Naive thymus-derived CD4-positive, alpha-beta T cell (primary cell): ENCODE results near the gene SLC10A1. TPM values are rescaled to one million over a fixed set of nuclear protein-coding genes. Genes with fewer than 3 reads are reported as not detected.
A peak's percentile ranks its signal among the peaks of the same experiment; 100 is the strongest.

Experiments
- ATAC-seq: fragments of 150-1000 bp; cut with Tn5 transposase; 2 replicates; pipeline ENCODE4 v1.10.0; 2021; ENCODE audit warnings: mild to moderate bottlenecking, moderate library complexity
- CTCF ChIA-PET: fragments of 350-600 bp; sonication (Branson Sonifier 250); formaldehyde crosslinking; loops from one replicate; lab custom pipeline; 2021; ENCODE audit warnings: antibody characterized with exemption; lab: Charles Lee
- POLR2A ChIA-PET: fragments of 350-600 bp; sonication (Branson Sonifier 250); formaldehyde crosslinking; loops from one replicate; lab custom pipeline; 2021; ENCODE audit warnings: antibody characterized with exemption, inconsistent platforms; lab: Charles Lee
- DNase-seq, 9 donors: peaks; one replicate each; pipeline versions ENCODE4 v3.0.0 to v3.0.0-alpha.2; 2020 to 2022; ENCODE audit warnings: mixed read lengths in 1 of 9
- H3K27ac ChIP-seq: one replicate; pipeline ENCODE4 v1.7.0; 2013; ENCODE audit warnings: mild to moderate bottlenecking, low read depth, low read length, moderate library complexity
- H3K27me3 ChIP-seq, 2 donors: one replicate each; pipeline ENCODE4 v1.7.0; 2013; ENCODE audit warnings: low read length in 2 of 2, mild to moderate bottlenecking in 2 of 2, moderate library complexity in 2 of 2; ENCODE audit not compliant: control insufficient read depth in 2 of 2, insufficient read depth in 2 of 2
- H3K36me3 ChIP-seq, 3 experiments: 1 replicate in 2 of 3; 2 replicates in 1 of 3; pipeline ENCODE4 v1.7.0; 2013; ENCODE audit warnings: low read length in 3 of 3, mild to moderate bottlenecking in 3 of 3, moderate library complexity in 1 of 3; ENCODE audit not compliant: insufficient read depth in 3 of 3, control insufficient read depth in 2 of 3
- H3K4me1 ChIP-seq, 2 donors: one replicate each; pipeline ENCODE4 v1.7.0; 2013; ENCODE audit warnings: low read length in 2 of 2, mild to moderate bottlenecking in 2 of 2, moderate library complexity in 1 of 2; ENCODE audit not compliant: control insufficient read depth in 2 of 2, insufficient read depth in 2 of 2
- H3K4me3 ChIP-seq: 2 replicates; pipeline ENCODE4 v1.7.0; 2013; ENCODE audit warnings: mild to moderate bottlenecking, low read length
- H3K9me3 ChIP-seq, 3 experiments: 1 replicate in 2 of 3; 2 replicates in 1 of 3; pipeline ENCODE4 v1.7.0; 2013; ENCODE audit warnings: low read length in 3 of 3; ENCODE audit not compliant: control insufficient read depth in 2 of 3
- H3K27ac Mint-ChIP-seq, 9 donors: one replicate each; pipeline ENCODE4 v1.8.0; 2020 to 2022; ENCODE audit warnings: mixed read lengths in 9 of 9, mild to moderate bottlenecking in 8 of 9, moderate library complexity in 5 of 9, inconsistent platforms in 2 of 9
- H3K27me3 Mint-ChIP-seq, 5 donors: one replicate each; pipeline ENCODE4 v1.8.0; 2021 to 2022; ENCODE audit warnings: mixed read lengths in 5 of 5, mild to moderate bottlenecking in 1 of 5
- H3K36me3 Mint-ChIP-seq, 5 donors: one replicate each; pipeline ENCODE4 v1.8.0; 2020 to 2022; ENCODE audit warnings: mixed read lengths in 5 of 5, mild to moderate bottlenecking in 3 of 5, inconsistent platforms in 1 of 5
- H3K4me1 Mint-ChIP-seq, 7 donors: one replicate each; pipeline ENCODE4 v1.8.0; 2020 to 2022; ENCODE audit warnings: mixed read lengths in 7 of 7, mild to moderate bottlenecking in 3 of 7, inconsistent platforms in 1 of 7
- H3K4me3 Mint-ChIP-seq, 10 donors: one replicate each; pipeline ENCODE4 v1.8.0; 2020 to 2022; ENCODE audit warnings: mild to moderate bottlenecking in 10 of 10, mixed read lengths in 10 of 10, moderate library complexity in 6 of 10, inconsistent platforms in 2 of 10
- H3K9me3 Mint-ChIP-seq, 11 donors: one replicate each; pipeline ENCODE4 v1.8.0; 2020 to 2022; ENCODE audit warnings: mixed read lengths in 11 of 11, mild to moderate bottlenecking in 4 of 11, inconsistent platforms in 1 of 11, moderate library complexity in 1 of 11
- intact Hi-C, 2 donors: fragments of 100-400 bp; cut with micrococcal nuclease; formaldehyde crosslinking; loops; one replicate each; pipeline ENCODE4 v1.15.1; 2023
- polyA plus RNA-seq, 2 donors: library from polyadenylated mRNA; unstranded; fragments of 300-500 nt; fragmentation: Illumina TruSeq; gene quantifications; one replicate each; pipeline ENCODE4 v1.2.3, GENCODE V29; 2021
- total RNA-seq, 6 experiments: library from RNA in 5 of 6; stranded (reverse) in 5 of 6; gene quantifications; 1 replicate in 5 of 6; 2 replicates in 1 of 6; pipeline ENCODE4 v1.2.3 and lab custom pipeline; 2021 to 2026

Gene SLC10A1
- total and polyA plus RNA-seq, 7 experiments from 2014 or later: 0.14 TPM; not detected in 6

- POLR2A ChIA-PET: no interaction called here
- no peaks in the 10 kb centered on the region for H3K4me1 ChIP-seq
- Mint-ChIP-seq H3K9me3 (peaks cover 0 to 3% (median 0%) of the 10 kb centered on the region in 11 donors), H3K36me3 (no peaks in the 10 kb centered on the region), H3K27ac (no peak overlapping the region), H3K4me3 (no peak overlapping the region), H3K27me3 (peaks cover 0 to 15% (median 0%) of the 10 kb centered on the region in 5 donors), H3K4me1 (no peaks in the 10 kb centered on the region)
- H3K9me3 ChIP-seq: no peaks in the 10 kb centered on the region
- no peak overlapping the region for H3K4me3 ChIP-seq
- no peaks in the 10 kb centered on the region for H3K36me3 ChIP-seq
- DNase-seq: no peak
- no peaks in the 10 kb centered on the region for H3K27me3 ChIP-seq
- intact Hi-C loops: loop anchor here in 1 of 2 donors (10.0 kb wide), 3 partner anchors 77 to 903 kb away; no protein-coding TSS in a partner anchor
- ATAC-seq: no peak
- CTCF ChIA-PET: no interaction called here
- H3K27ac ChIP-seq: no peak overlapping the region
Measured at GRCh38 chr14:69811868-69812252, 14.8 kb upstream of the SLC10A1 start.

- ChIA-PET POLR2A (no interaction called here), CTCF (no interaction called here)
- no peak overlapping the region for H3K4me3 Mint-ChIP-seq
- Histone ChIP-seq H3K27ac (no peak overlapping the region), H3K9me3 (no peaks in the 10 kb centered on the region), H3K4me3 (no peak overlapping the region), H3K36me3 (no peaks in the 10 kb centered on the region), H3K27me3 (no peaks in the 10 kb centered on the region), H3K4me1 (no peaks in the 10 kb centered on the region)
- no peak for DNase-seq
- H3K27ac Mint-ChIP-seq: no peak overlapping the region
- H3K27me3 Mint-ChIP-seq: peaks cover 0 to 16% (median 0%) of the 10 kb centered on the region in 5 donors
- intact Hi-C loops: loop anchor here in 1 of 2 donors (10.0 kb wide), 3 partner anchors 77 to 903 kb away; no protein-coding TSS in a partner anchor
- ATAC-seq: no peak
- no peaks in the 10 kb centered on the region for H3K36me3 Mint-ChIP-seq
- peaks cover 0 to 3% (median 0%) of the 10 kb centered on the region in 11 donors for H3K9me3 Mint-ChIP-seq
- no peaks in the 10 kb centered on the region for H3K4me1 Mint-ChIP-seq
Measured at GRCh38 chr14:69811227-69811867, 14.3 kb upstream of the SLC10A1 start.

- no peaks in the 10 kb centered on the region for H3K36me3 Mint-ChIP-seq
- no peak overlapping the region for H3K27ac ChIP-seq
- ATAC-seq (no peak), DNase-seq (no peak)
- no peak overlapping the region for H3K4me3 ChIP-seq
- H3K9me3 ChIP-seq: no peaks in the 10 kb centered on the region
- no peaks in the 10 kb centered on the region for H3K4me1 Mint-ChIP-seq
- H3K27ac Mint-ChIP-seq: peak overlapping the region in 1 of 9 donors; percentile 59
- H3K27me3 ChIP-seq: no peaks in the 10 kb centered on the region
- H3K4me3 Mint-ChIP-seq: no peak overlapping the region
- intact Hi-C loops: no loop called here
- ChIA-PET CTCF (no interaction called here), POLR2A (no interaction called here)
- no peaks in the 10 kb centered on the region for H3K4me1 ChIP-seq
- no peaks in the 10 kb centered on the region for H3K36me3 ChIP-seq
- peaks cover 0 to 27% (median 0%) of the 10 kb centered on the region in 5 donors for H3K27me3 Mint-ChIP-seq
- H3K9me3 Mint-ChIP-seq: peaks cover 0 to 3% (median 0%) of the 10 kb centered on the region in 11 donors
Measured at GRCh38 chr14:69808919-69809808, 12.1 kb upstream of the SLC10A1 start.

GRCh38 chr14:69807192-69807591, 10.2 kb upstream of the SLC10A1 start:
- DNase-seq (no peak), ATAC-seq (no peak)
- H3K27ac ChIP-seq: no peak overlapping the region
- no peaks in the 10 kb centered on the region for H3K27me3 ChIP-seq
- intact Hi-C loops: no loop called here
- Mint-ChIP-seq H3K4me3 (no peak overlapping the region), H3K9me3 (peaks cover 0 to 4% (median 0%) of the 10 kb centered on the region in 11 donors), H3K27me3 (peaks cover 0 to 35% (median 0%) of the 10 kb centered on the region in 5 donors), H3K27ac (no peak overlapping the region), H3K36me3 (no peaks in the 10 kb centered on the region), H3K4me1 (no peaks in the 10 kb centered on the region)
- CTCF ChIA-PET: no interaction called here
- POLR2A ChIA-PET: no interaction called here
- H3K4me1 ChIP-seq: no peaks in the 10 kb centered on the region
- H3K36me3 ChIP-seq: no peaks in the 10 kb centered on the region
- H3K9me3 ChIP-seq: no peaks in the 10 kb centered on the region
- H3K4me3 ChIP-seq: no peak overlapping the region

GRCh38 chr14:69804902-69805301, 7.9 kb upstream of the SLC10A1 start:
- H3K36me3 ChIP-seq: no peaks in the 10 kb centered on the region
- ATAC-seq (no peak), DNase-seq (no peak)
- CTCF ChIA-PET: no interaction called here
- Mint-ChIP-seq H3K4me1 (no peaks in the 10 kb centered on the region), H3K4me3 (no peak overlapping the region), H3K27me3 (peaks cover 0 to 43% (median 5%) of the 10 kb centered on the region in 5 donors), H3K36me3 (peaks cover 0 to 7% (median 4%) of the 10 kb centered on the region in 5 donors), H3K9me3 (peaks cover 0 to 4% (median 0%) of the 10 kb centered on the region in 11 donors), H3K27ac (no peak overlapping the region)
- no peaks in the 10 kb centered on the region for H3K27me3 ChIP-seq
- no peaks in the 10 kb centered on the region for H3K9me3 ChIP-seq
- intact Hi-C loops: no loop called here
- H3K27ac ChIP-seq: no peak overlapping the region
- no peak overlapping the region for H3K4me3 ChIP-seq
- H3K4me1 ChIP-seq: no peaks in the 10 kb centered on the region
- POLR2A ChIA-PET: no interaction called here

- H3K4me3 Mint-ChIP-seq: no peak overlapping the region
- H3K4me1 ChIP-seq: no peaks in the 10 kb centered on the region
- H3K27me3 Mint-ChIP-seq: peaks cover 0 to 43% (median 9%) of the 10 kb centered on the region in 5 donors
- DNase-seq (no peak), ATAC-seq (no peak)
- intact Hi-C loops: no loop called here
- CTCF ChIA-PET: no interaction called here
- peaks cover 0 to 11% (median 4%) of the 10 kb centered on the region in 5 donors for H3K36me3 Mint-ChIP-seq
- H3K36me3 ChIP-seq: no peaks in the 10 kb centered on the region
- peaks cover 0 to 4% (median 0%) of the 10 kb centered on the region in 11 donors for H3K9me3 Mint-ChIP-seq
- H3K27ac Mint-ChIP-seq: no peak overlapping the region
- H3K9me3 ChIP-seq: no peaks in the 10 kb centered on the region
- no peaks in the 10 kb centered on the region for H3K4me1 Mint-ChIP-seq
- POLR2A ChIA-PET: no interaction called here
- no peak overlapping the region for H3K4me3 ChIP-seq
- H3K27ac ChIP-seq: no peak overlapping the region
- no peaks in the 10 kb centered on the region for H3K27me3 ChIP-seq
Measured at GRCh38 chr14:69803753-69804152, 6.7 kb upstream of the SLC10A1 start.
